ENCODE measurements around the gene TMEM126A.

DNA sequence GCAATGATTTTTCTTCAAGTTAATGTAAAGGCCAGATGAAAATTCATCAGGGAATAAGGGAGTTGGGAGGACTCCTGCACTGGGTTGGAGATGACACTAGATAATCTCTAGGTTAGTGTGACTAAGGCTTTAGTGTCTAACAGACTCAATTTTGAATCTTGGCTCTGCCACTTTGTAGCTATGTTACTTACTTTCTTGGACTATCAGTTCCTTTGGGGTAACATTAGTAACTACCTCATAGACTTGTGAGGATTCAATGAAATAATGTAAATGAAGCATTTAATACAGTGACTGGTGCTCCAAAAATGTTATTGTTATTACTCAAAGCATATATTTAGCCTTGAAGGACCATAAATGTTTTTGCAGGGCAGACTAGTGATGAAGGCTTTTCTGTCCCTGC, 47.8 kb downstream of the TMEM126A start:
- TF ChIP-seq, protein P1, sequence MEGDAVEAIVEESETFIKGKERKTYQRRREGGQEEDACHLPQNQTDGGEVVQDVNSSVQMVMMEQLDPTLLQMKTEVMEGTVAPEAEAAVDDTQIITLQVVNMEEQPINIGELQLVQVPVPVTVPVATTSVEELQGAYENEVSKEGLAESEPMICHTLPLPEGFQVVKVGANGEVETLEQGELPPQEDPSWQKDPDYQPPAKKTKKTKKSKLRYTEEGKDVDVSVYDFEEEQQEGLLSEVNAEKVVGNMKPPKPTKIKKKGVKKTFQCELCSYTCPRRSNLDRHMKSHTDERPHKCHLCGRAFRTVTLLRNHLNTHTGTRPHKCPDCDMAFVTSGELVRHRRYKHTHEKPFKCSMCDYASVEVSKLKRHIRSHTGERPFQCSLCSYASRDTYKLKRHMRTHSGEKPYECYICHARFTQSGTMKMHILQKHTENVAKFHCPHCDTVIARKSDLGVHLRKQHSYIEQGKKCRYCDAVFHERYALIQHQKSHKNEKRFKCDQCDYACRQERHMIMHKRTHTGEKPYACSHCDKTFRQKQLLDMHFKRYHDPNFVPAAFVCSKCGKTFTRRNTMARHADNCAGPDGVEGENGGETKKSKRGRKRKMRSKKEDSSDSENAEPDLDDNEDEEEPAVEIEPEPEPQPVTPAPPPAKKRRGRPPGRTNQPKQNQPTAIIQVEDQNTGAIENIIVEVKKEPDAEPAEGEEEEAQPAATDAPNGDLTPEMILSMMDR (IDR thresholded peaks at IDR 0.05; ENCODE audit: insufficient read depth, low read length, poor library complexity, severe bottlenecking) = no peak
- no peak for TF ChIP-seq EZH2phosphoT487 (conservative IDR thresholded peaks at IDR 0.05; ENCODE audit: low read length)

Measured in SU-DHL-6 (cell line).